Activated T-cell treated with anti-CD3 and anti-CD28 coated beads, Interleukin-2, amount 50 U/mL, for 4 hours (primary cell): ENCODE results near the gene RANBP10. TPM values are rescaled to one million over a fixed set of nuclear protein-coding genes. Genes with fewer than 3 reads are reported as not detected.
"Not testable (repeated sequence)": the region's sequence is repeated elsewhere in the genome, so short reads cannot be mapped to it uniquely, and the experiment has no call there.

ENCODE experiments used
- ATAC-seq, 2 donors: fragments of 200-7000 bp; cut with Tn5 transposase; one replicate each; pipeline ENCODE4 v1.10.0; 2021
- DNase-seq: peaks from one replicate; pipeline ENCODE4 v3.0.0-alpha.2; 2020
- H3K27me3 Mint-ChIP-seq: one replicate; pipeline ENCODE4 v1.8.0; 2021; ENCODE audit warnings: low read depth, mixed read lengths
- H3K36me3 Mint-ChIP-seq: one replicate; pipeline ENCODE4 v1.8.0; 2022; ENCODE audit warnings: mixed read lengths; ENCODE audit not compliant: insufficient read depth
- H3K4me1 Mint-ChIP-seq: one replicate; pipeline ENCODE4 v1.8.0; 2021; ENCODE audit warnings: low read depth, mixed read lengths
- H3K4me3 Mint-ChIP-seq: one replicate; pipeline ENCODE4 v1.8.0; 2021; ENCODE audit warnings: mild to moderate bottlenecking, moderate library complexity, mixed read lengths
- H3K9me3 Mint-ChIP-seq: one replicate; pipeline ENCODE4 v1.8.0; 2021; ENCODE audit warnings: mixed read lengths
- total RNA-seq, 3 donors: library from RNA; stranded (reverse); gene quantifications; one replicate each; pipeline ENCODE4 v1.2.1, GENCODE V29; 2021

RANBP10 gene
- total RNA-seq, 3 donors from 2014 or later = 17.2 to 17.9 (median 17.8) TPM

DNA sequence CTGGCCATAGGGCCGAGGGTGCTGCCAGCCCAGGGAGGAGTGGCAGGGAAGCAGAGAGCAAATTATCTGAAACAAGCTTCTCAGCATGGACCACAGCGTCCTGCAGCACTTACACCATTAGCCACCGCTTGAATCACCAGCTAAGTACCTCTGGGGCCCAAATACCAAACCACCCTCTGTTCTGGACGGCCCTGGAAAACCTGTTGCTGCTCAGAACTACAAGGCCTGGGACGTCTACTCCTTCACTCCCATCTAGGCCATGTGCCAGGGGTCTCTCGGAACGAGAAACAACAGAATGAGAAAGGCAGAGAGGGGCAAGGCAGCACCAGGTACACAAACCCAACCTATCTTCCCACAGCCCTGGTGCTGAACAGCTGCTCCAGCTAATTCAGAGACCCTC lies 47.4 kb downstream of the RANBP10 start:
- Mint-ChIP-seq H3K4me1 (peaks cover 15% of the 10 kb centered on the region), H3K4me3 (no peak overlapping the region)
- ATAC-seq = no peak

DNA sequence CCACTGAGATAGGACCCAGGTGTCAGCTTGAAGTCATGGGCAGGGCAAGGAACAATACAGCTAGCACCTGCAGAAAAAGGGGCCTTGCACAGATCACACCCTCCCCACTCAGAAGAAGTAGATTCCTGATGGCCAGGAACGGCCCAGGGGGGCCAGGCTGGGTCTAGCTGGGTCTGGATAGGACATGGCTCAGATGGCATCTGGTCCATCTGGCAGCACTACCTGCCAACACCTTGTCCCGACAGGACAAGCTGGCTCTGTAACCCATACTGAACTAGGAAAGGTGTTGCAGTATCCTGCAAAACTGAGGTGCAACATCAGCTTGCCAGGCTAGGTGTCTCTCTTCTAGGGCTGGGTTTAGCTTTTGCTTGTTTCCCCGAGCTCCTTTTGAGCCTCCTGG lies 48.4 kb downstream of the RANBP10 start:
- no peak overlapping the region for H3K4me3 Mint-ChIP-seq
- no peaks in the 10 kb centered on the region for H3K9me3 Mint-ChIP-seq
- no peak for ATAC-seq

More for the DNA sequence above, 47.4 kb downstream of the RANBP10 start:
- H3K9me3 Mint-ChIP-seq = no peaks in the 10 kb centered on the region
- no peak for DNase-seq
- H3K36me3 Mint-ChIP-seq = peaks cover 10% of the 10 kb centered on the region
- H3K27me3 Mint-ChIP-seq = no peaks in the 10 kb centered on the region

DNA sequence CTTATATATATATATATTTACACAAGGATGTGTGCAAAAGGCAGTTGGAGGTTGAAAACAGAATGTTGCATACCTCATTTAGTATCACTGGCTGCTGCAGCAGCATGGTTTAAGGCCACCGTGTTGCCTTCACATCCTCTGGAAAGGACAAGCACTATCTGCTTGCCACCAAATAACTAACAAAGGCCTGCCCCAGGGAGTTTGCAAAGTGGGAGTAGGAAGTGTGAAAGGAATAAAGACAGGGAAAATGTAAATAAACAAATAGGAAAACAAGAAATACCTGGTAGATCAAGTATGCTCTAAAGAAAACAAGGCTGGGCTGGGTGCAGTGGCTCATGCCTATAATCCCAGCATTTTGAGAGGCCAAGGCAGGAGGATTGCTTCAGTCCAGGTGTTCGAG lies 53.7 kb downstream of the RANBP10 start:
- no peak overlapping the region for H3K4me3 Mint-ChIP-seq
- ATAC-seq = no peak

More for the DNA sequence above, 48.4 kb downstream of the RANBP10 start:
- peaks cover 12% of the 10 kb centered on the region for H3K36me3 Mint-ChIP-seq
- no peak for DNase-seq
- H3K27me3 Mint-ChIP-seq = no peaks in the 10 kb centered on the region
- peaks cover 14% of the 10 kb centered on the region for H3K4me1 Mint-ChIP-seq

DNA sequence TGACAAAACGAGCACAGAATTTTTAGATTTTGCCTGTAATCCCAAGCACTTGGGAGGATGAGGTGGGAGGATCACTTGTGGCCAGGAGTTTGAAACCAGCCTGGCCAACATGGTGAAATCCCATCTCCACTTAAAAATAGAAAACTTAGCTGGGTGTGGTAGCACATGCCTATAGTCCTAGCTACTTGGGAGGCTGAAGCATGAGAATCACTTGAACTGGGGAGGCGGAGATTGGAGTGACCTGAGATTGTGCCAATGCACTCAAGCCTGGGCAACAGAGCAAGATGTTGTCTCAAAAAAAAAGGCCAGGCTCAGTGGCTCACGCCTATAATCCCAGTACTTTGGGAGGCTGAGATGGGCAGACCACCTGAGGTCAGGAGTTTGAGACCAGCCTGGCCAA lies 55.0 kb downstream of the RANBP10 start:
- H3K27me3 Mint-ChIP-seq, ATAC-seq, H3K9me3 Mint-ChIP-seq, H3K4me1 Mint-ChIP-seq, H3K4me3 Mint-ChIP-seq, DNase-seq, H3K36me3 Mint-ChIP-seq: not testable (repeated sequence)

More for the DNA sequence above, 53.7 kb downstream of the RANBP10 start:
- no peak for DNase-seq
- Mint-ChIP-seq H3K36me3 (peaks cover 8% of the 10 kb centered on the region), H3K9me3 (no peaks in the 10 kb centered on the region), H3K4me1 (no peaks in the 10 kb centered on the region), H3K27me3 (no peaks in the 10 kb centered on the region)

DNA sequence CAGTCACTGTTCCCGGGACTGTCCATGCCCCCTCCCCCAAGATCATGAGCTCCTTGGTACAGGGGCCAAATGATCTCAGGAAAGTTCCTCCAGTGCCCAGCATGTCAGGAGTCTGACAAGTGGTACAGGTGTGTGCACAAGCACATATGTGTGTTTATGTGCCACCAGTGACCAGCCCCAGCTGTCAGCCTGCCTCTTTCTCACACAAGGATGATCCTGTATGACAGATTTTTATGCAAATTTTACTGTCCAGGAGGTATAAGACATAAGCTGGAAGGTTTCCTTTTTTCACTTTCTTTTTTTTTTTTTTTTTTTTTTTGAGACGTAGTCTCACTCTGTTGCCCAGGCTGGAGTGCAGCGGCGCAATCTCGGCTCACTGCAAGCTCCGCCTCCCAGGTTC lies 55.9 kb downstream of the RANBP10 start:
- no peak for ATAC-seq
- no peaks in the 10 kb centered on the region for H3K9me3 Mint-ChIP-seq
- no peak for DNase-seq
- H3K4me3 Mint-ChIP-seq = no peak overlapping the region
- no peaks in the 10 kb centered on the region for H3K4me1 Mint-ChIP-seq
- peaks cover 7% of the 10 kb centered on the region for H3K36me3 Mint-ChIP-seq
- no peaks in the 10 kb centered on the region for H3K27me3 Mint-ChIP-seq

DNA sequence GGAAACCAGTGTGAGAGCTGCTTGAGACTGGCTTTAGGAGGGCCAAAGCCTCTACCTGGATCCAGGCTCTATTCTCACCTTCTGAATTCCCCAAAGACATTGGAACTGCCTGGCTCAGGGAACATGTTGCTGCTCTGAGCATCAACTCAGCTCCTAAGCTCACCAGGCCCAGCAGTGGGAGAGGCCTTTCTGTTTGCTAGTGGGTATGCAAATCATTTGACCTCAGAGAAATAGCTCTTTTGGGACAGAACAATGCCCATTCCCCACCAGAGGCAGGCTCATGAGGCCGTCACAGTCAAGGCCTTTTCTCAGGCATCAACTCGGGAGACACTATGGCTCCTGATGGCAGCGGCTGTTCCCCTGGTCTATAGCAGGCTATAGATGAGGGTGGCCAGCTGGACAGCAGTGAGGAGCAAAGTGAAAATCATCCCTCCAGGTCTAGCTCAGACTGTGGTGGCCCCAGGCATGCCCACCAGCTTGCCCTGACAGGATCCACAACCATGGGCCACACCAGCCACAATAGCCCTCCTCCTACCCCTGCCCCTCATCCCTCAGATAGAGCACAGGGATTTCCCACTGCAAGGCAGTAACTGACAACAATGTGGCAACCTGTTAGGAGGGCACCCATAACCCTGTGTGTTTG lies 56.8 kb downstream of the RANBP10 start:
- H3K4me1 Mint-ChIP-seq = no peaks in the 10 kb centered on the region
- peaks cover 7% of the 10 kb centered on the region for H3K36me3 Mint-ChIP-seq
- no peaks in the 10 kb centered on the region for H3K9me3 Mint-ChIP-seq
- H3K27me3 Mint-ChIP-seq = no peaks in the 10 kb centered on the region
- H3K4me3 Mint-ChIP-seq = no peak overlapping the region
- DNase-seq (no peak), ATAC-seq (no peak)

DNA sequence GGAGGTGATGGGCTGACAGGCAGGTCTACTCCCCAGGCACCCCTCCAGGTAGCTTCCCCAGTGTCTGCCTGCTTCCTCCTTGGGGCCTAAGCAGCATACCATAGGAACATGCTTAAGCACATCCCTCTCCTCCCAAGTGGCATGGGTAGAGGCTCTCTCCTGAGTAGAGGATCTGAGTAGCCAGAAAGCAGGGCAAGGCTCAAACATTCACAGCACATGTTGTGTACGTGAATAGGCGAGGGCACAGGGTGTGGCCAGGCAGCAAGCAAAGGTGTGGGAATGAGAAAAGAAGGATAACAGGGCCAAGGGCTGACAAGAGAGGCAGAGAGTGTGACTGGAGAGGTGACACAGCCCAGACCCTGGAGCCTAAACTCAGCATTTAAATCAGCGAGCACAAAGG lies 57.5 kb downstream of the RANBP10 start:
- Mint-ChIP-seq H3K9me3 (no peaks in the 10 kb centered on the region), H3K4me3 (no peak overlapping the region), H3K36me3 (peaks cover 7% of the 10 kb centered on the region), H3K4me1 (no peaks in the 10 kb centered on the region), H3K27me3 (no peaks in the 10 kb centered on the region)
- DNase-seq = no peak
- no peak for ATAC-seq

DNA sequence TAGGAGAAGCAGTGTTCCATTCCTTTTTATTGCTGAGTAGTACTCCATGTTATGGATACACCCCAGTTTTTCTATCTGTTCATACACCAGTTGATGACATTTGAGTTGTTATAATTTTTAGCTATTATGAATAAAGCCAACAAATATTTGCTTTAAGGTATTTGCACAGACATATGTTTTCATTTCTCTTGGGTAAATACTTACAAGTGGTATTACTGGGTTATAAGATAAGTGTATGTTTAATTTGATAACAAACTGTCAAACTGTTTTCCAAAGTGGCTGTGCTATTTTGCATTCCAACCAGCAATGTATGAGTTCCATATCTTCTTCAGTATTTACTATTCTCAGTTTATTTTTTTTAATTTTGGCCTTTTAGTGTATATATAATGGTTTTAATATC lies 59.5 kb downstream of the RANBP10 start:
- no peak overlapping the region for H3K4me3 Mint-ChIP-seq
- no peaks in the 10 kb centered on the region for H3K27me3 Mint-ChIP-seq
- no peaks in the 10 kb centered on the region for H3K4me1 Mint-ChIP-seq
- DNase-seq = no peak
- peaks cover 12% of the 10 kb centered on the region for H3K36me3 Mint-ChIP-seq
- H3K9me3 Mint-ChIP-seq = no peaks in the 10 kb centered on the region
- no peak for ATAC-seq

DNA sequence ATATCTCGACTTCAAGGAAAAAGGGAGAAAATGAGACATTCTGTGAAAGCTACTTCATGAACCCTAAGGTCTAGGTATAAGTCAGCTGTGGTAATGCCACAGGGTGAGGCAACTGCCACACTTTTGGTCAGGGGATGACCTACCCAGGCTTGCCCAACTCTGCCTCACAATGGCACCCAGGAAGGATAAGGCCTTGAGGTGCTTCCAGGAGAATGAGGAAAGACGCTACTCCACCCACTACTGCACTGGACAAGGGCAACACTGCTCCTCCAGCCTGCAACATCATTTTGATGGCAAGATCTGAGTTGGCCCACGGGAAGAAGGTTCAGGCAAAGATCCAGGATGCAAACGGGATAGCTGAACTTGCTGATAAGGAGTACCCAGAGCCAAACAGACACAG lies 65.2 kb downstream of the RANBP10 start:
- H3K4me3 Mint-ChIP-seq = no peak overlapping the region
- no peaks in the 10 kb centered on the region for H3K27me3 Mint-ChIP-seq
- DNase-seq = no peak
- H3K9me3 Mint-ChIP-seq = no peaks in the 10 kb centered on the region
- ATAC-seq = no peak
- peaks cover 18% of the 10 kb centered on the region for H3K36me3 Mint-ChIP-seq
- no peaks in the 10 kb centered on the region for H3K4me1 Mint-ChIP-seq

DNA sequence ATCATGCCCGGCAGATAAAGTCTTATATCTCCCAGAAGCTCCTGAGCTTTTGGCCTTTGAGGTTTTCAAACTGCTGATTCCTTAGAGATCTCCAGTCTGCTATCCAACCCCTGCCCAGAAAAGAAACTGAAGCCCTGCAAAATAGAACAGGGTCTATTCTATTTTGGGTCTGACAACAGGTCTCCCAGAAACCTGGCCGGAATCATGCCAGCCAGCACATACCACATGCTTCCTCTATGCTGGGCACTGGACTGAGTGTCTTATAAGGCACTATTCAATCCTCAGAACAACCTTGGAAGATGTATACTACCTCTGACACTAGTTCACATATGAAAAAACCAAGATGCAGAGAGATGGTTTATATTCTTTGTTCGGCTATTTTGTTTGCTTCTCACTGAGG lies 66.0 kb downstream of the RANBP10 start:
- ATAC-seq = no peak
- no peak for DNase-seq
- H3K9me3 Mint-ChIP-seq = no peaks in the 10 kb centered on the region
- H3K4me3 Mint-ChIP-seq = no peak overlapping the region
- H3K36me3 Mint-ChIP-seq = peaks cover 15% of the 10 kb centered on the region
- no peaks in the 10 kb centered on the region for H3K27me3 Mint-ChIP-seq
- H3K4me1 Mint-ChIP-seq = no peaks in the 10 kb centered on the region

DNA sequence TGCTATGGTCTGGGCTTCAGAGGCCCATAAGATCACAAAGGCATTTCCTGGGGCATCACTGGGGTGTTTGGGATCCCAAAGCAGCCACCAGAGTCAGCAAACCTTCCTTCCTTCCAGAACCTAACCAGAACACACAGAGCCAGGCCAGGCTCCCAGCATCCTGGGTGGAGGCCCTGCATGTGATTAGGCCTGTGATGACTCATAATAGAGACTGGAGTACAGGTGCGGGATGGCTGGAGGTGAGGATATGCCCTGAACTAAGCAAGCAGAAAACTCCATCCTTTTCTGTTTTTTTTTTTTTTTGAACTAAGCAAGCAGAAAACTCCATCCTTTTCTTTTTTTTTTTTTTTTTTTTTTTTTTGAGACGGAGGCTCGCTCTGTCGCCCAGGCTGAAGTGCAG lies 69.5 kb downstream of the RANBP10 start:
- no peak for ATAC-seq
- H3K9me3 Mint-ChIP-seq = no peaks in the 10 kb centered on the region
- no peaks in the 10 kb centered on the region for H3K4me1 Mint-ChIP-seq
- peaks cover 6% of the 10 kb centered on the region for H3K36me3 Mint-ChIP-seq
- DNase-seq = no peak
- H3K27me3 Mint-ChIP-seq = no peaks in the 10 kb centered on the region
- H3K4me3 Mint-ChIP-seq = no peak overlapping the region

DNA sequence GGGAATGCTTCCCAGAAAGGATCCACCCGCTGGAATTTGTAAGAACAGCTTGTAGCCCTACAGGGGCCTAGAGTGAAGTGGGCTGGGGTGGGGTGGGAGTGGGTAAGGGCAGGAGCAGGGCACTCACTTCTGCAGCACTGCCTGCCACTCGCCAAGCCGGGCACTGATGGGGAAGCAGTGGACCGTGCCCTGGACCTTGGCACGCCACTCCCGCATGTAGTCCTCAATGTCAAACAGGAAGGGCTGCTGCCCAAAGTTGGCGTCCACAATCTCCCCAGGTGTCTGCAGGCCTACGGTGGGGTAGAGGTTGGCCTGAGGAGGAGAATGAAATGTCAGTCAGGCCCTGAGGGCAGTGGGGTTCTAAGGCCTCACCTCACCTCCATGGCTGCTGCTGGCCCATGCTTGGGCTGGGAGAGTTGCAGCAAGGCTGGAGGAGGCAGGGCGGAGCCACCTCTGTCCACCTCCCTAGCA lies 71.6 kb downstream of the RANBP10 start:
- ATAC-seq (no peak), DNase-seq (no peak)
- no peaks in the 10 kb centered on the region for H3K27me3 Mint-ChIP-seq
- peaks cover 20% of the 10 kb centered on the region for H3K36me3 Mint-ChIP-seq
- no peaks in the 10 kb centered on the region for H3K9me3 Mint-ChIP-seq
- no peaks in the 10 kb centered on the region for H3K4me1 Mint-ChIP-seq
- no peak overlapping the region for H3K4me3 Mint-ChIP-seq

DNA sequence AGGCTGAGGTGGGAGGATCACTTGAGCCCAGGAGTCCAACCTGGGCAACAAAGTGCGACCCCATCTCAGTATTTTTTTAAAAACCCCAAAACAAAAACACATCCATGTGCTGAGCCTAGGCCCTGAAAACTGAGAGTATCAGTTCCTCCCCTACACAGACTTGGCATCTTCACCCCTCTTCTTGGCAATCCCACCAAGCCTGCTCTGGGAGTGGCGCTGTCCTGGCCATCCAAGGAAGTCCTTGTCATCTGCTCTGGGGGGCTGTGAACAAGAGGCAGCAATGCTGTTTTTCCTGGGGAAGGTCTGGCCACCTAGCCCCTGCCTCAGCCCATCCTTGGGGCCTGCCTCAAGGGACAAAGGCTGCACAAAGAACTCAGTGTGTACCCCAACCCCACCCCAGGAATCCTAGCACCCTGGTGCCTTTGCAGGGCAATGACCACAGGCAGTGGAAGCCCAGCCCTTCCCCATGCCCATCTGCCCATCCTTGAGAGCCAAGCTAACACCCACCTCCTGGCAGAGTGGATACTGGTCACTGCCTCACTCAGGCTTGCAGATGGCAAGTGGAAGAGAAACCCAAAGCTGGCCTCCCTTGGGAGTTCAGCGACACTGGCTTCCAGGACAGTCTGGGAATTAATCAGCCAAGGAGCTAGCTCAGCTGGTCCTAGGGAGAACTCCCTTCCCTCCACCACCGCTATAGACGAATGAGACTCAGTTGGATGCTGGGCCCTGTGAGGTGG lies 72.5 kb downstream of the RANBP10 start:
- Mint-ChIP-seq H3K36me3 (peaks cover 24% of the 10 kb centered on the region), H3K9me3 (no peaks in the 10 kb centered on the region), H3K4me1 (no peaks in the 10 kb centered on the region), H3K4me3 (no peak overlapping the region), H3K27me3 (no peaks in the 10 kb centered on the region)
- ATAC-seq = no peak
- no peak for DNase-seq

DNA sequence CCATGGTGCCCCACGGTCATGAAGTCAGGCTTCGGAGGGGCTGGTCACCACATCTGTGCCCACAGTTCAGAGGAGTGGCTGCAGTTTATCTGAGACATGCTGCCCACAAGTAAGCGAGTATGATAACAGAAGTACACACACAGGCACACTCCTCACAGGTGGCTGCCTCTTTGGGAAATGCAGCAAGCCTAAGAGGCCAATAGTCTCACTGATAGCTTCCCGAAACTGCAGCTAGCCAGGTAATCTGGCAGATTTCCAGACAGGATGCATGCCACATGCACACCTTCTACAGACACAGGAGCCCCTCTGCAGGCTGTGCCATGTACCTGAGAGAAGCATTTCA lies 74.6 kb downstream of the RANBP10 start:
- peaks cover 25% of the 10 kb centered on the region for H3K36me3 Mint-ChIP-seq
- ATAC-seq = no peak
- H3K9me3 Mint-ChIP-seq = no peaks in the 10 kb centered on the region
- no peak overlapping the region for H3K4me3 Mint-ChIP-seq
- H3K4me1 Mint-ChIP-seq = no peaks in the 10 kb centered on the region
- no peak for DNase-seq
- H3K27me3 Mint-ChIP-seq = no peaks in the 10 kb centered on the region

DNA sequence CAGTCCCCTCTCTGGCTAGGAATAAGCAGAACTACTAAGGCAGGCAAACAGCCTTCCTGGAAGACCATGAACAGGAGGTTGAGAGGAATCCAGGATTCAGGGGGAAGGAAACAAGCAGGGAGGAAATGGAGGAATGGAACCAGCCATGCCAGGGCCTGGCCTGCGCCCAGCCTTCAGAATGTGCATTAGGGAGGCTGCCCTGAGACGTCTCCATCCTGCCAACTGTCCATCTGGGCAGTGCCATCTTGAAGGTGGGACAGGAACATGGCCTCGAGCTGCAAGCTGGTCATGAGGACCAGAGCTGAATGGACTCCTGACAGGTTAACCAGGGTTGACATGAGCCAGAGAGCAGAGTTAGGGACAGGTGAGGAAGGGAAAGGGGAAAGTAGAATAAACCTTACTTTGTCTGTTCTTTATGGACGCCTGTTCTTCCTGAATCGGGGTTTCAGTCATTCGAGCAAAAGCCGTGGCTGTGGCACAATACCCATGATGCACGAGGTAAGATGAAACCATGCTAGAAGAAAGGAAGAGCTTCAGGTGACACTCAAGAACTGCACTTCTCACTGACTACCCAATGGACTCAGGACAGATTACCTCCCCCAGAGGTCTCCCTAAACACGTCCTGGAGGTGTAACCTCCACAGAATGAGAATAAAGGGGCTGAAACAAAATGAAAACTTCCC lies 75.1 kb downstream of the RANBP10 start:
- no peaks in the 10 kb centered on the region for H3K27me3 Mint-ChIP-seq
- no peak for DNase-seq

More for the DNA sequence above, 75.1 kb downstream of the RANBP10 start:
- no peak for ATAC-seq
- no peaks in the 10 kb centered on the region for H3K9me3 Mint-ChIP-seq
- peaks cover 22% of the 10 kb centered on the region for H3K36me3 Mint-ChIP-seq
- H3K4me3 Mint-ChIP-seq = no peak overlapping the region
- no peaks in the 10 kb centered on the region for H3K4me1 Mint-ChIP-seq
